Lower leg skin (tissue), 4 donors: ENCODE measurements around the gene UBA1. TPM values are rescaled to one million over a fixed set of nuclear protein-coding genes. Genes with fewer than 3 reads are reported as not detected.

ENCODE experiments used
- DNase-seq, 2 donors: peaks; one replicate each; pipeline ENCODE4 v3.0.0-alpha.2; 2019; ENCODE audit warnings: low spot score in 2 of 2
- H3K4me3 ChIP-seq: fragments of 200-600 bp; sonication (generic); 2 replicates; pipeline ENCODE4 v1.5.1; 2017; ENCODE audit warnings: mild to moderate bottlenecking, low read depth; ENCODE audit not compliant: poor library complexity, severe bottlenecking
- POLR2A ChIP-seq, 2 donors: fragments of 450-650 bp; IDR thresholded peaks; one replicate each; pipeline ENCODE4 v1.6.1; 2016 to 2017; ENCODE audit warnings: antibody characterized with exemption in 2 of 2, mild to moderate bottlenecking in 1 of 2, moderate library complexity in 1 of 2
- WGBS, 2 donors: methylation state at CpG; one replicate each; pipeline ENCODE4 v1.1.5; 2018; 5-methylcytosine and 5-hydroxymethylcytosine counted together
- intact Hi-C: fragments of 100-400 bp; cut with DNase I; formaldehyde crosslinking; loops from one replicate; pipeline ENCODE4 v1.15.0; 2023; ENCODE audit warnings: low total_unique reads
- total RNA-seq, 4 donors: library from RNA; depleted of rRNA; stranded (reverse); fragments of >200 nt; gene quantifications; one replicate each; pipeline ENCODE4 v1.1.0, GENCODE V29; 2016
- TF ChIP-seq, protein P1 (sequence below), 3 donors: fragments of 450-650 bp; IDR thresholded peaks; one replicate each; pipeline ENCODE4 v1.5.1; 2016; ENCODE audit warnings: antibody characterized with exemption in 3 of 3, mild to moderate bottlenecking in 3 of 3, moderate library complexity in 2 of 3

The UBA1 gene
- total RNA-seq, 4 donors from 2014 or later = 112 to 159 (median 121) TPM

DNA sequence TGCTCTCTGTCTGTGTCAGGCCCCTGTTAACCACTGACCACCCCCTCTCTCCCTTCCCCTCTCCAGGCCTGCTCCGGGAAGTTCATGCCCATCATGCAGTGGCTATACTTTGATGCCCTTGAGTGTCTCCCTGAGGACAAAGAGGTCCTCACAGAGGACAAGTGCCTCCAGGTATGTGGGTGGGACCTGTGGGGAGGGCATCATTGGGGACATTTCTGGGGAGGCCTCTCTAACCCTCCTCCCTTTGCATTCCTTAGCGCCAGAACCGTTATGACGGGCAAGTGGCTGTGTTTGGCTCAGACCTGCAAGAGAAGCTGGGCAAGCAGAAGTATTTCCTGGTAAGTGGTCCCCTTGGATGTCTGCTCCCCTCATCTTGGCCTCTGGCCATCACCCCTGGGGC, 9.2 kb downstream of the UBA1 start:
- no peak overlapping the region for H3K4me3 ChIP-seq
- 61 to 63% methylated on average over 4 of the region's 4 CpGs for WGBS, 2 donors
- no peak for TF ChIP-seq POLR2A (IDR thresholded peaks at IDR 0.05)
- TF ChIP-seq, protein P1, sequence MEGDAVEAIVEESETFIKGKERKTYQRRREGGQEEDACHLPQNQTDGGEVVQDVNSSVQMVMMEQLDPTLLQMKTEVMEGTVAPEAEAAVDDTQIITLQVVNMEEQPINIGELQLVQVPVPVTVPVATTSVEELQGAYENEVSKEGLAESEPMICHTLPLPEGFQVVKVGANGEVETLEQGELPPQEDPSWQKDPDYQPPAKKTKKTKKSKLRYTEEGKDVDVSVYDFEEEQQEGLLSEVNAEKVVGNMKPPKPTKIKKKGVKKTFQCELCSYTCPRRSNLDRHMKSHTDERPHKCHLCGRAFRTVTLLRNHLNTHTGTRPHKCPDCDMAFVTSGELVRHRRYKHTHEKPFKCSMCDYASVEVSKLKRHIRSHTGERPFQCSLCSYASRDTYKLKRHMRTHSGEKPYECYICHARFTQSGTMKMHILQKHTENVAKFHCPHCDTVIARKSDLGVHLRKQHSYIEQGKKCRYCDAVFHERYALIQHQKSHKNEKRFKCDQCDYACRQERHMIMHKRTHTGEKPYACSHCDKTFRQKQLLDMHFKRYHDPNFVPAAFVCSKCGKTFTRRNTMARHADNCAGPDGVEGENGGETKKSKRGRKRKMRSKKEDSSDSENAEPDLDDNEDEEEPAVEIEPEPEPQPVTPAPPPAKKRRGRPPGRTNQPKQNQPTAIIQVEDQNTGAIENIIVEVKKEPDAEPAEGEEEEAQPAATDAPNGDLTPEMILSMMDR (IDR thresholded peaks at IDR 0.05) = no peak
- intact Hi-C loops = no loop called here
- no peak for DNase-seq

GRCh38 chrX:47204970-47205369, 11.3 kb downstream of the UBA1 start:
- 74 to 78% methylated on average over 5 of the region's 5 CpGs for WGBS, 2 donors
- no peak for DNase-seq
- intact Hi-C loops = no loop called here
- H3K4me3 ChIP-seq = no peak overlapping the region
- TF ChIP-seq, protein P1 (IDR thresholded peaks at IDR 0.05) = no peak
- TF ChIP-seq POLR2A (IDR thresholded peaks at IDR 0.05) = no peak

DNA sequence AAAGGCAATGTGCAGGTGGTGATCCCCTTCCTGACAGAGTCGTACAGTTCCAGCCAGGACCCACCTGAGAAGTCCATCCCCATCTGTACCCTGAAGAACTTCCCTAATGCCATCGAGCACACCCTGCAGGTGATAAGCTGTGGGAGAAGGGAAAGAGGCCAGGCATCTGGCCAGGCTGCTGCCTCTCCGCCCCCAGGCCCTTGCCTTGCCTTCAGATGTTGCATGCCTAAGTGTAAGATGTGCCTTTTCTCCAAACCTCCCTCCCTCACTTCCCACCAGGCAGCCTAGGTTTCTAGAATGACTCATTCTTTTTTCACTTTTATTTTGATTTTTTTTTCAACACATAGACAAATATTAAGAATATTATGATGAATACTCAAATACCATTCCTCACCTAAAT, 12.7 kb downstream of the UBA1 start:
- no peak for TF ChIP-seq POLR2A (IDR thresholded peaks at IDR 0.05)
- TF ChIP-seq, protein P1 (IDR thresholded peaks at IDR 0.05) = no peak
- WGBS, 2 donors = 60 to 79% methylated on average over 3 of the region's 3 CpGs
- intact Hi-C loops = no loop called here
- DNase-seq = no peak
- no peak overlapping the region for H3K4me3 ChIP-seq

DNA sequence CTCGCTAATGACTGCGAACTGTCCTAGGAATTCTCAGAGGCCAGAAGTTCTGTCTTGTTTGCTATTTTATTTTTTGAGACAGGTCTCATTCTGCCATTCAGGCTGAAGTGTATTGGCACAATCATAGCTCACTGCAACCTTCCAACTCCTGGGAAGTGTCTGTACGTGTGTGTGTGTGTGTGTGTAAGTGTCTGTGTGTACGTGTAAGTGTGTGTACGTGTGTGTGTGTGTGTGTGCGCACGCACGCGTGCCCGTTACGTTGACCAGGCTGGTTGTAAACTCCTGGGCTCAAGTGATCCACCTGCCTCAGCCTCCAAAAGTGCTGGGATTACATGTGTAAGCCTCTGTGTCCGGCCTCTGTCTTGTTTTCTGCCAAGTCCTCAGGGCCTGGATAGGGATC, 14.5 kb downstream of the UBA1 start:
- 80 to 91% methylated on average over 12 of the region's 12 CpGs for WGBS, 2 donors
- TF ChIP-seq, protein P1 (IDR thresholded peaks at IDR 0.05) = no peak
- TF ChIP-seq POLR2A (IDR thresholded peaks at IDR 0.05) = no peak
- H3K4me3 ChIP-seq = no peak overlapping the region
- no peak for DNase-seq
- intact Hi-C loops = no loop called here

DNA sequence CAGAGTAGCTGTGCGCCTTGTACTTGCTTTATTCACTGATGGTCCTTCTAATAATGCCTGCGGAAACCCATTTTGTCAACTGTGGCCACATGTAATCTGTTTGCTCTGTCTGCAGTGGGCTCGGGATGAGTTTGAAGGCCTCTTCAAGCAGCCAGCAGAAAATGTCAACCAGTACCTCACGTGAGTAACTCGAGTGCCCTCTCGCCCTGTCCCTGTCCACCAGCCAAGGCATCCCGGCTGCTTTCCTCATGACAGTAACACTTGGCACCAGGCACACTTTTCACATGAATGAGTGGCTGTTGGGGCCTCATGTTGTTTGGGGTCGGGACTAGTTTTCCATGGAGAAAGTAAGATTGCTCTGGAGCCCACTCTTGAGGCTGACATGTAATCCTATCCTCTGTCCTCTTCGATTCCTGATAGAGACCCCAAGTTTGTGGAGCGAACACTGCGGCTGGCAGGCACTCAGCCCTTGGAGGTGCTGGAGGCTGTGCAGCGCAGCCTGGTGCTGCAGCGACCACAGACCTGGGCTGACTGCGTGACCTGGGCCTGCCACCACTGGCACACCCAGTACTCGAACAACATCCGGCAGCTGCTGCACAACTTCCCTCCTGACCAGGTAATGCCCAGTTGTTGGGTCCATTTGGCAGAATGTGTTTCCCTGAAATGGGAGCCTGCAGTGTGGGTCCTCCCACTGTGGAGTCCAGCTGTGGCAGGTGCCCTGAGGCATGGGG, 16.0 kb downstream of the UBA1 start:
- TF ChIP-seq, protein P1 (IDR thresholded peaks at IDR 0.05) = no peak
- no peak for TF ChIP-seq POLR2A (IDR thresholded peaks at IDR 0.05)
- 87 to 92% methylated on average over 8 to 16 of the region's 16 CpGs for WGBS, 2 donors
- no peak overlapping the region for H3K4me3 ChIP-seq
- no peak for DNase-seq
- intact Hi-C loops = no loop called here
